ENCODE results near the gene ZMYND11. TPM values are rescaled to one million over a fixed set of nuclear protein-coding genes. Genes with fewer than 3 reads are reported as not detected.

Gene ZMYND11
- total and polyA plus RNA-seq, 2 of the 8 experiments (the other 6 are each of a cell fraction or from before 2014, with no cell fraction given) = 7.5 to 26.6 TPM

DNA sequence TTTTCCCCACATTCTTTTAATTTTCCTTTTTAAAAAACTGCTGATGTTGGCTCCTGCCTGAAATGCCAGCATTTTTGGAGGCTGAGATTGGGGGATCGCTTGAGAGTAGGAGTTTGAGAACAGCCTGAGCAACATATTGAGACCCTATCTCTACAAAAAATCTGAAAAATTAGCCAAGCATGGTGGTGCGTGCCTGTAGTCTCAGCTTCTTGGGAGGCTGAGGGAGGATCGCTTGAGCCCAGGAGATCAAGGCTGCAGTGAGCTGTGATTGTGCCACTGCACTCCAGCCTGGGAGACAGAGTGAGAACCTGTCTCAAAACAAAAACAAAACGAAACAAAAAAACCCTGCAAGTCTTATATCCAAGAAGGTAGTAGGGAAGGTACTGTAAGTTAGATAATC, 51.7 kb downstream of the ZMYND11 start (continued):
- no peak for TF ChIP-seq SAP30 (IDR thresholded peaks at IDR 0.05; ENCODE audit: insufficient read depth, insufficient replicate concordance, low read length)
- no peak for TF ChIP-seq TCF12 (IDR thresholded peaks at IDR 0.05; ENCODE audit: low read depth, low read length)
- no peak for TF ChIP-seq TAF7 (optimal IDR thresholded peaks at IDR 0.05; ENCODE audit: borderline replicate concordance, low read depth, low read length)
- TF ChIP-seq, protein P1, sequence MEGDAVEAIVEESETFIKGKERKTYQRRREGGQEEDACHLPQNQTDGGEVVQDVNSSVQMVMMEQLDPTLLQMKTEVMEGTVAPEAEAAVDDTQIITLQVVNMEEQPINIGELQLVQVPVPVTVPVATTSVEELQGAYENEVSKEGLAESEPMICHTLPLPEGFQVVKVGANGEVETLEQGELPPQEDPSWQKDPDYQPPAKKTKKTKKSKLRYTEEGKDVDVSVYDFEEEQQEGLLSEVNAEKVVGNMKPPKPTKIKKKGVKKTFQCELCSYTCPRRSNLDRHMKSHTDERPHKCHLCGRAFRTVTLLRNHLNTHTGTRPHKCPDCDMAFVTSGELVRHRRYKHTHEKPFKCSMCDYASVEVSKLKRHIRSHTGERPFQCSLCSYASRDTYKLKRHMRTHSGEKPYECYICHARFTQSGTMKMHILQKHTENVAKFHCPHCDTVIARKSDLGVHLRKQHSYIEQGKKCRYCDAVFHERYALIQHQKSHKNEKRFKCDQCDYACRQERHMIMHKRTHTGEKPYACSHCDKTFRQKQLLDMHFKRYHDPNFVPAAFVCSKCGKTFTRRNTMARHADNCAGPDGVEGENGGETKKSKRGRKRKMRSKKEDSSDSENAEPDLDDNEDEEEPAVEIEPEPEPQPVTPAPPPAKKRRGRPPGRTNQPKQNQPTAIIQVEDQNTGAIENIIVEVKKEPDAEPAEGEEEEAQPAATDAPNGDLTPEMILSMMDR (IDR thresholded peaks at IDR 0.05; ENCODE audit: control extremely low read depth in 1 of 3, insufficient read depth in 1 of 3, low read depth in 1 of 3, low read length in 3 of 3) = no peak
- no peak for TF ChIP-seq SP1 (IDR thresholded peaks at IDR 0.05; ENCODE audit: low read depth, low read length)
